HG02623 (cell line): ENCODE results near the gene CHPT1.
"Not testable (repeated sequence)": the region's sequence is repeated elsewhere in the genome, so short reads cannot be mapped to it uniquely, and the experiment has no call there.

Experiments
- ATAC-seq: cut with Tn5 transposase; IDR thresholded peaks from one replicate; pipeline ENCODE4 v1.9.1; 2021; ENCODE audit warnings: moderate library complexity; ENCODE audit not compliant: unreplicated experiment

Gene CHPT1

DNA sequence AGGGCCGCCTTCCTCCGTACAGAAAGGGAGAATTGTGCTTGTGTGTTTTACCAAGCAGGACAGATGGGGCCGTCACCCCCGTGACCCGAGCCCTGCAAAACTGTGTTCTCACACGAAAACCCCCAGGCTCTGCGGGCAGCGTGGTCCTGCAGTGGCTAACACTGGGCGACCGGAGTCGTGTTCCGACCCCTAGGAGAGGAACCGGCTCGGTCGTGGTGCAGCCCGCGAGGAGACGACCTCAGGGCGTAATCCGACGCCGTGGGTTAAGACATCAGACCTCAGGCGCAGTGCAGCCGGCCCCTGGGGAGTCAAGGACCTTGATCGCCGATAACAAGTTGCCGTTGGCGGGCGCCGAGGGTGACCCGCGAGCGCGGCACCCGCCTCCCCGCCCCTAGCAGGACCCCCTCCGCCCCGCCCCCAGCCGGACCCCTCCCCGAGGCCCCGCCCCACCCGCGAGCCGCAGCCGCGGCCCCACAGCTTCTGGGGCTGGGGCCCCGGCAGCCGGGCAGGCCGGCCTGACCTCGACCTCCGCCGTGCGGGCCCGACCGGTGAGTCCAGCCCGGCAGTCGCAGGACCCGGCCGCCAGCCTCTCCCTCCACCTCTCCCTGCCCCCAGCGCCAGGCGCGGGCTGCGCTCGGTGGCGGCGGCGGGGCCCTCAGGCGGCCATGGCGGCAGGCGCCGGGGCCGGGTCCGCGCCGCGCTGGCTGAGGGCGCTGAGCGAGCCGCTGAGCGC lies at the start of gene CHPT1:
Gene CHPT1, plus strand, starts transcription at position 444 of the 733 bp plus-strand sequence. Its CDS starts 222 bp downstream, at position 666.
- peak; percentile 58 for ATAC-seq

DNA sequence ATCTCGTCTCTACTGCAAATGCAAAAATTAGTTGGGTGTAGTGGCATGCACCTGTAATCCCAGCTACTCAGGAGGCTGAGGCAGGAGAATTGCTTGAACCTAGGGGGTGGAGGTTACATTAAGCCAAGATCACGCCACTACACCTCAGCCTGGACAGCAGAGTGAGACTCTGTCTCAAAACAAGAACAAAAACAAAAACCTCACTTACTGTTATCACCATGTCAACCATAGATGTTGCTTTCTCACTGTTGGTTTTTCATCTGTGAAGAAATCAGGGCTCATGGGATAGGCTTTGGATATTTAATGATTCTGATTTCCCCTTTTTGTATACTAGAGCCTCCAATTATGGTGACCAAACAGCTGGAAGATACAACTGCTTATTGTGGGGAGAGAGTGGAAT lies 49.7 kb upstream of the CHPT1 start:
- ATAC-seq, result no peak

DNA sequence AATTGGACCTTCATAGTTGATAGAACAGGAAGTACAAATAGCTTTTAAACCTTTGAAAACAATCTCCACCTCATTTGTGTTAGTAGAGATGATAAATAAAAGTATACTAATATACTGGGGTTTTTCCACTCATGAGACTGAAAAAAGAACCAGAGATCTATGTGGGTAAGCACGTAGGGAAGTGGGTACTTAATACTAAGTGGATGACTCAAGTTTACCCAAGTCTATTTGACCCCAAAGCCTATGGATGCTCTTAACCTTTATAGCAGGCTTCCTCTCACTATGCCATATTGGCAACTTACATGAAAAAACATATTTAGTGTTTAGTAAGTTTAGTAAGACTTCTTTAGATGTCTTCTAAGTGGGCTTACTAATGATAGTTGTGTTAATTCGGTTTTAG lies 49.2 kb upstream of the CHPT1 start:
- no peak for ATAC-seq

DNA sequence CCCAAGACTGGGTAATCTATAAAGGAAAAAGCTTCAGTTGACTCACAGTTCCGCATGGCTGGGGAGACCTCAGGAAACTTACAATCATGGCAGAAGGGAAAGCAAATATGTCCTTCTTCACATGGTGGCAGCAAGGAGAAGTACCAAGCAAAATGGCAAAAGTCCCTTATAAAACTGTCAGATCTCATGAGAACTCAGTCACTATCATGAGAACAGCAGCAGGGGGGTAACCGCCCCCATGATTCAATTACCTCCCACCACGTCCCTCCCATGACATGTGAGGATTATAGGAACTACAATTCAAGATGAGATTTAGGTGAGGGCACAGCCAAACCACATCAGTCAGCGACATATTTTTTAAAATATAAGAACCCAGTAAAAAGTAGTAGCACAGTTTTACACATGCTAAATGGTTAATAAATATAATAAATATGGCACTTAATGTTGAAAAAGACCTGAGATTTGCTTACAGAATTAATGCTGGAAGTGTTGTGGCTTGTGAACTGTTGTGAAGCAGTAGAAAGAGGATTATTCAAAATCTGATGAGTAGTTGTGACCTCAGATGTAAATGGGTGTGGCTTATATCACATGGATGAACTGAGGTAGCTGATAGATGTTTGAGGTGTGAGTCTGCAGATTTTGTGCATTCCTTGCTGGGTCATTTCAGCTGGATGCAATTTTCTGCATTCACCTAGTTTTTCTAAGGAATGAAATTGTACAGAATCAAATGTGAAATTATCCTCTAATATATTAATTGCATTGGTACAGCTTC lies 46.9 kb upstream of the CHPT1 start:
- ATAC-seq, result no peak

DNA sequence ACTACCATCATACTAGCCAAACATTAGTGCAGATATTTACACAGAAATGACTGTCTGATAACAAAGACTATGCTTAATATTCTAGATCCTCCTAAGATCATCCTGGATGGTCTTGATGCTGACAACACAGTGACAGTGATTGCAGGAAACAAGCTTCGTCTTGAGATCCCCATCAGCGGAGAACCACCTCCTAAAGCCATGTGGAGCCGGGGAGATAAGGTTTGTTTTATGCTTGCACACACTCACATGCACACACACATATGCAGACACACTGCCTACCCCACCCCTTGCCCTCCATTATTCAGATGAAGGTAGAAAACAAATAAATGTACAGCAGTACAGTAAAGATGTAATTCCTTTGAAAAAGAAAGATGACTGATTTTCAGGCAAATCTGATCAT lies 44.4 kb upstream of the CHPT1 start:
- ATAC-seq, result no peak

DNA sequence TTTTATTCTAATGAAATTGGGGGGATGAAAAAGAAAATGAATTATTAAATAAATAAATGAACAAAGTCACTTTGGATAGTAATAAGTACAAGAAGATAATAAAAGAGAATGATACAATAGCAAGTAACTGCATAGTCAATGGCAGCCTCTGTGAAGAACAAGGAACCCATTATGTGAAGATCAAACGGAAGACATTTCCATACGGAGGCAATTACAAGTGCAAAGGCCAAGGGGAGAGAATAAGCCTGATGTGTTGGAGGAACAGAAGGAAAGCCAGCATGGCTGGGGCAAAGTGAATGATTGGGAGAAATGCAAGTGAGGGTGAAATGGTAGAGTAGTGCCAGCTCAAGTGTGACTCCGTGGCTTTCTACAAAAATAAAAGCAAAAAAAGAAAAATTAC lies 43.9 kb upstream of the CHPT1 start:
- no peak for ATAC-seq

DNA sequence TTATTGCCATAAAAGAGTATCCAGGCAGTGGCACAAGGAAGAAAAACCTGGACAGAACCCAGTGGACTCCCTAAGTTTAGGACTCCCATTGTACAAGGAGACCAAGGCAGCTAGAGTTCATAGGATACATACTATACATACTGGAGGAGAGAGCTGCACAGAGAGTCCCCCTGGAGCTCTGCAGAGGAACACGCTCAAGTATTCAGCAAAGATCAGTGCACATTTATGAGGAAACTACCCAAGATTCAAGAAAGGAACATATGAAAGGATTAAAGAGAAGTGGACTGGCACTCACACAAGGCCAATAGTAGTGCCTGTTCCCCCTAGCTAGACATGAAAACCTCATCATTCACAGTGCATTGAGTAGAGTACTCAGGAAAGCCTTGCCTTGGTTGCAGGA lies 43.0 kb upstream of the CHPT1 start:
- ATAC-seq, result no peak

DNA sequence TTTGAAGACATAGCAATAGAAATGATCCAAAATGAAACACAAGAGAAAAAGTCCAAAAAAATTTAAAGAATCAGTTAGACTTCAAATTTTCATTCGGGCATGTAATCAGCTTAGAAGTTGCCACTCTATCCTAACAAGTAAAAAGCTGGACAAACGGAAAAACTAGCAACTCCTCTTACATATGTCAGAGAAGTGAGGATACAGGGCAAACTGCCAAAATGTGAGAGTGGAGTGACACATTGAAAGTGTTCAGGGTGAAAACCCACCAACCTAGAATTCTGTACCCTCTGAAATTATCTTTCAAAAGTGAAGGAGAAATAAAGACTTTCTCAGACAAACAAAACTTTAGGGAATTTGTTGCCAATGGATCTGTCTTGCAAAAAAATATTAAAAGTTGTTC lies 42.0 kb upstream of the CHPT1 start:
- ATAC-seq, result no peak

DNA sequence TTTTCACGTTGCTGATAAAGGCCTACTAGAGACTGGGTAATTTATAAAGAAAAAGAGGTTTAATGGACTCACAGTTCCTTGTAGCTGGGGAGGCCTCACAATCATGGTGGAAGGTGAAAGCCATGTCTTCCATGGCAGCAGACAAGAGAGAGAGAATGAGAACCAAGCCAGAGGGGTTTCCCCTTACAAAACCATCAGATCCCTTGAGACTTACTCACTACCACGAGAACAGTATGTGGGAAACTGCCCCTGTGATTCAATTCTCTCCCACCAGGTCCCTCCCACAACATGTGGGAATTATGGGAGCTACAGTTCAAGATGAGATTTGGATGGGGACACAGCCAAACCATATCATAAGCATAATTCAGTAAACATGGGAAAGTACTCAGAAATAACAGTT lies 36.8 kb upstream of the CHPT1 start:
- not testable (repeated sequence) for ATAC-seq

DNA sequence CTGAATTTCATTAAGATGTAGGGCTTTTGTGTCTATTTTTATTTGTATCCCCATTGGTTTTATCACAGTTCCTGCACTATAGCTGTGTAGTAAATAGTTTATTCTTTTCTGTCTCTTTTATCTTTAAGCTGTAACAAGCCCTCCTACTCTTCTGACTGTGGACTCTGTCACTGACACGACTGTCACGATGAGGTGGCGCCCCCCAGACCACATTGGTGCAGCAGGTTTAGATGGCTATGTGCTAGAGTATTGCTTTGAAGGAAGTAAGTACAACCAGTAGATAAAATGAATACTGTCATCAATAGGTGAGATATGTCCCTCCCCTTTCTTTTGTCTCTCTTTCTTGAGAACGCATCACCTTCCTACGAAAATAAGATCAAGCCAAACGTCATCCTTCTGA lies 34.1 kb upstream of the CHPT1 start:
- ATAC-seq, result no peak

DNA sequence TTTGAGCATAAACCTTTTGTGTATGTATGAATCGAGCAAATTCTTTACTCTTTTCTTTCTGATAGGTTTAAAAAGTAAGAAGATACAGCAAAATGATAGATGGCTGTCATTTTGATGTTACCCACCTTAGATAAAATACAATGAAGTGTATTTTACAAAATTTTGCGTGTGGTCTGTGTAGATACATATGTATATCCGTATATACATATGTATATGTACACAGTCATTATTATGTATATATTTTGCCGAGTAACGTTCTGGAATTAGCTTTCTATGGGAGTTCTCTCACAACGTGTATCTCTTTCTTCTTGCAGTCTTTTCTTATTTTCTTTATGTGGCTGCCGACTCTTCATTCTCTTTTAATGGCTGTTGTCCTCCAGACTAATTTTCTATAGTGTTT lies 32.4 kb upstream of the CHPT1 start:
- no peak for ATAC-seq

DNA sequence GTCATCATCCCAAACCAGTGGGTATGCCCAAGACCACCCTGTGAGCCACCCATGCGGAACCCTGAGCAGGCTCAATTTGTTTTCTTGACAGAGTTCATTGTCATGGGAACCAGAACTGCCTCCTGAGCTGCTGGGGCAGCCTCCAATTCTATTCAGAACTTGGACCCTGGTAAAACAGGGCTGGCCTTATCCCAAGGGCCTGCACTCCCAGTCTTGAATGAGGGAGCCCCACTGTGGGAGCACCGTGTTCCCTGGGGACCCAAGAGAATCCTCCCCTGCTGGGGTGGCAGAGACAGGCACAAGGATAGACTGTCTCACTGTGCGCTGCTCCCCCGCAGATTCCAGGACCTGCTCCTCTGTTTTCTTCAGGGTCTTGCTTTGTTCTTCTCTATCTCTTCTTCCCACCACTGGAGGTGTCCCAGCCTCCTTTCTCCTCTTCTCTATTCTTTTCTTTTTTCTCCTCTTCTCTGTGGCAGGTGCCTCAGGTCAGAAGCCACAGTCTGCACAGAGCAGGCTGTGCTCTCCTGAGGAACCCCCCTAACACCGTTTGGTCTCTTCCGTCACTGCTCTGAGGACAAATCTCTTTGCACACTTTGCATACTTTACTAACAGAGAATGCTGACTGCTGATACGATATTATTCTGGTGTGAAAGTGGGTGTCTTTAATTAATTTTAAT lies 31.2 kb upstream of the CHPT1 start:
- ATAC-seq, result no peak

DNA sequence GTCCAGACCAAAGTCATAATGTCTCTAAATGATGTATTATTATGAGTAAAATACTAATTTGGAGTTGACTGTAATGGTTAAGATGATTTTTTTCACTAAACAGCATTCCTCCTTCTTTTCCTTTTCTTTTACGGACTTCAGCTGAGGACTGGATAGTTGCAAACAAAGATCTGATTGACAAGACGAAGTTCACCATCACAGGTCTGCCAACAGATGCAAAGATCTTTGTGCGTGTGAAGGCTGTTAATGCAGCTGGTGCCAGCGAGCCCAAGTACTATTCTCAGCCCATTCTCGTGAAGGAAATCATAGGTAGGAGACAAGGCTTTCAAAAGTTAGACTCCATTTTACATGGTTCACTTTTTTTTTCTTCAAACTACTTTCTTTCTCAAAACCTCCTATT lies 29.8 kb upstream of the CHPT1 start:
- ATAC-seq, result no peak

DNA sequence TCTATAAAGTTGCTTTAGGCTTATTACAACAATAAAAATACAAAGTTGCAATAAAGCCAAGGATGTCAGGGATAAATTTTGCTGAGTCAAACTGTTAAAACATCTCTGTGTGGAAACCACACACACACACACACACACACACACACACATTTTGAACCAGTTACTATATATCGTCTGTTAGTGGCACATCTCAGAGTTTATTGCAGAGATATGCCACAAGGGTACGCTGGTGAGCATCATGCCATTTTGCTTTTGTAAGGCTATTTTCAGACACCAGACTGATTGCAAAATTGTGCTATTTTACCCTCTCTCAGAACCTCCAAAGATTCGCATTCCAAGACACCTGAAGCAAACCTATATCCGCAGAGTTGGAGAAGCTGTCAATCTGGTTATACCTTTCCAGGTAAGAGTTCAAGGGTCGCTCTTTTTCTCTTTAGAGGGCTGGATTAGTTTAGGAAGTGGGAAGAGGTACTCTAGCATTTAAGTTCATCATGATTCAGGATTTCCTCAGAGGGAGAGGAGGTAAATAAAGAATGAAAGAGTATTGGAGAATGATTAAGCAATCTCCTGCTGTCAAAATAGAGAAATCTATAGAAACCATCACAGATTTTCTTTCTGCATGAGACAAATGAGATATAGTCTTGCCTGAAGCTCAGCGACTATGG lies 27.3 kb upstream of the CHPT1 start:
- no peak for ATAC-seq

DNA sequence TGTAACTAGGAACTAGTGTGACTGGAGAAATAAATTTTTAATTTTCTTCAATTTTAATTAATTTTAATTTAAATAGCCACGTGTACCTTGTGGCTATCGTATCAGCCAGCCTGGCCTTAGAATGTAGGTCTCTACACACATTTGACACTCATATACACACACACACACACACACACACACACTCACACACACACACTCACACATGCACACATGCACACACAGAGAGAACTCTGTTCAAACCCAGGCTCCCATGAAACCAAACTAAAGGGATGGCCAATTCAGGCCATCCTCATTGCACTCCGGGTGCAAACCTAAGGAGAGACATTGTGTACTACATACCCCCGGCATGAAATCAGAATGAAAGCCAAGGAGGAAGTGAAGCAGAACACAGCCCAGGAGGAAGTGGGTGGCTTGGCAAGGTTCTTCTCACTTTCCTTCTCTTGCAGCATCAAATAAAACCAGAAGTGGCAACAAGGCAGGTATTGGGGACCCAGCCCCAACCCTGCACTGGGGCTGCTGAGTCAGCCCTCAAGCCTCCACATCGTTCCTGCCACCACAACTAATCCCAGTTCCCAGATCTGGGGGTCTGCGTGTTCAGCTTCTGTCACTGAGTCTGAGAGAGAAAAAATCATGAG lies 26.2 kb upstream of the CHPT1 start:
- peak; percentile 87 for ATAC-seq

DNA sequence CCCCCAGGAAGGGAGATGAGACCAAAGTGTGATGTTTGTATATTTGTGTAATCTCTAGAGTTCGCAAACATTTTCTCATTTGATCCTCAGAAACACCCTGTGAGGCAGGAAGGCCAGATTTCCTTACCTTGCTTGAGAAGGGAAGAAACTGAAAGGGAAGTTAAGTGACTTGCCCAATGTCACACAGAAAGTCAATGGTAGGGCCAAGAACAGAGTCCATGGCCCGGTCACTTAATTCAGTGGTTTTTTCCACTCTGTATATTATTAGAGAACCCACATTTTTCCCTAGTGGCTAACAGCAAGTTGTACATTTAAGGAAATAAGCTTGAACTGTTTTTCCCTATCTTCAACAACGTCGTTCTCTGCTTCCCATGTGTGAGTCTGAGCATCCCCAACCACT lies 25.6 kb upstream of the CHPT1 start:
- ATAC-seq, result no peak

DNA sequence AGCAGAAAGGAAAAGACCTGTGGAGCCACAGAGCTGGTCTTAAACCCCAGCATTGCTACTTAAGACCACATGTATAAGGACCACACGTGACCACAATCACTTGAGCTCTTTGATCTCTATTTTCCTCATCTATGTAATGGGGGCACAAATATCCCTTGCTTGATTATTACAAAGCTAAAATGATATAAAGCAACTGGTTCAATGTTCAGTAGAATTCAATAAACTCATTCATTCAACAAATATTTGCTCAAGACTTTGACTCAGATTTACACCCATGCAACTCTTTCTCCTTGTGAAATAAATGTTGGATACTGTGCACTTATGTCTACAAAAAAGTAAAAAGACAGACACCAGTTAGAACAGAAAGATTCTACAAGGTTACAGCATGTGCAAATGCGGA lies 21.9 kb upstream of the CHPT1 start:
- ATAC-seq, result no peak

DNA sequence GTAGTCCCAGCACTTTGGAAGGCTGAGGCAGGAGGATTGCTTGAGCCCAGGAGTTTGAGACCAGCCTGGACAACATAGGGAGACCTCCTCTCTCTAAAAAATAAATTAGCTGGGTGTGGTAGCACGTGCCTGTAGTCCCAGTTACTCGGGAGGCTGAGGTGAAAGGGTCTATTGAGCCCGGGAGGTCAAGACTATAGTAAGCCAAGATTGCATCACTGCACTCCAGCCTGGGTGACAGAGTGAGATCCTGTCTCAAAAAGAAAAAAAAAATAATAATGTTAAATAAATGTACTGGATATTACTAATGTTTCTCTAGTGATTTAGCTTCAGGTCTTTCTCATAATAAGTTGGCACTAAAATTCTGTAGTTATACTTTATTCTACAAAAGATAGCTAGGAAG lies 20.9 kb upstream of the CHPT1 start:
- ATAC-seq, result not testable (repeated sequence)

DNA sequence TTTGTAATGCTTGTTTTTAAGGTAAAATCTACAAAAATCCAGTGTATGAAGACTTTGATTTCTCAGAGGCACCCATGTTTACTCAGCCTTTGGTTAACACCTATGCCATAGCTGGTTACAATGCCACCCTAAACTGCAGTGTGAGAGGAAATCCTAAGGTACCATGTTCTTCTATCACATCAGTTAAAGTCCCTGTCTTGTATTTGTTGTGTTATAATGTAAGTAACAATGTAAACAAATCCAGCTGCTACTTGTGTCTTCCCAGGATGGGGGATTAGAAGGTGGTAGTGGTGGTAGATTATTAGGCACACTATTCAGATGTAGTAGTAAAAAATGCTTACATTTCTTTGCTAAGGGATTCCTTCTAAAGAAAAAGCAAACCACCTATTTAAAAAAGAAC lies 19.4 kb upstream of the CHPT1 start:
- no peak for ATAC-seq

DNA sequence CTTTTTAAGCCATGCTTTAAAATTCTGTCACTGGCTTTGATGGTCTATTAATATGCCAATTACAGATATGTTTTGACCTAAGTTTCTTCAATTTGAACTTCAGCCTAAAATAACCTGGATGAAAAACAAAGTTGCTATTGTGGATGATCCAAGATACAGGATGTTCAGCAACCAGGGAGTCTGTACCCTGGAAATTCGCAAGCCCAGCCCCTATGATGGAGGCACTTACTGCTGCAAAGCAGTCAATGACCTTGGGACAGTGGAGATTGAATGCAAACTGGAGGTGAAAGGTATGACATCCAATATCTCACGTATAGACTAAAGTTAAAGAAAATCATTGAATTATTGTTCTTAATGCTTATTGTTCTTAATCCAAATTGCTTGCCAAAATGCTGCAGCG lies 17.2 kb upstream of the CHPT1 start:
- no peak for ATAC-seq

DNA sequence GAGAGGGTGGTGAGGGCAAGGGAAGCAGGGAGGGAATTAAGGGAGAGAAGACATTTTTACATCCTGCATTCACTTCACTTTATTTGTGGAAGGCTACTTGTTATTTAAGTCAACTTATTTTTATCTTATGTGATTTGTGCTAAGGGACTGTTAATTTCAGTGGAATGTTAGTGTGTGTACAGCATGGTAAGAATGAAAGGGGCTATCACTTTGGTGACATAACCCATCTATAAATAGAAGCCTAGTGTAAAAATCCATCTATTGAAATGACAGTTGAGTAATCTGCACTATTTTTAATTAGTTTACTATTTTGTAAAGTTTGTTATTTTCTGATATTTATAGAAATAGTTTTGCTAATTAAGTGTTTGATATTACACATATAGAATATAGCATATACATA lies 16.8 kb upstream of the CHPT1 start:
- no peak for ATAC-seq
